ENCODE results near the gene UBE2E2.

UBE2E2 gene

GRCh38 chr3:23162934-23163333 lies 40.2 kb upstream of the UBE2E2 start:
- Histone ChIP-seq H3F3A (ENCODE audit: low read depth) (no peaks in the 10 kb centered on the region), H3K4me1 (ENCODE audit: insufficient read depth, low read length, poor library complexity, severe bottlenecking) (peaks cover 18% of the 10 kb centered on the region), H3K79me2 (ENCODE audit: insufficient read depth, low read length) (no peaks in the 10 kb centered on the region), H3K27me3 (ENCODE audit: insufficient read depth, low read length, poor library complexity, severe bottlenecking) (no peaks in the 10 kb centered on the region), H3K9me3 (ENCODE audit: insufficient read depth, low read depth, low read length) (no peaks in the 10 kb centered on the region), H3K4me3 (ENCODE audit: low read length, poor library complexity, severe bottlenecking) (no peak overlapping the region), H2AFZ (ENCODE audit: low read length) (no peak overlapping the region), H3K4me2 (ENCODE audit: low read depth, low read length, poor library complexity, severe bottlenecking) (no peak overlapping the region), H3K9me2 (replicated peaks; ENCODE audit: low read depth, low read length) (no peaks in the 10 kb centered on the region), H3K36me3 (ENCODE audit: insufficient read depth, low read length) (no peaks in the 10 kb centered on the region), H3K9ac (ENCODE audit: low read depth, low read length, poor library complexity, severe bottlenecking) (no peak overlapping the region), H4K20me1 (ENCODE audit: insufficient read depth, low read length, poor library complexity, severe bottlenecking) (no peaks in the 10 kb centered on the region)
- no peak for TF ChIP-seq CTCF (conservative IDR thresholded peaks at IDR 0.05; ENCODE audit: low read length)
- no peak for TF ChIP-seq EZH2phosphoT487 (IDR thresholded peaks at IDR 0.05; ENCODE audit: borderline replicate concordance)

- no peaks in the 10 kb centered on the region for H3K36me3 ChIP-seq (ENCODE audit: insufficient read depth, low read length)
- no peaks in the 10 kb centered on the region for H3K79me2 ChIP-seq (ENCODE audit: insufficient read depth, low read length)
- H3K4me2 ChIP-seq (ENCODE audit: low read depth, low read length, poor library complexity, severe bottlenecking), result no peak overlapping the region
- H4K20me1 ChIP-seq (ENCODE audit: insufficient read depth, low read length, poor library complexity, severe bottlenecking), result no peaks in the 10 kb centered on the region
- H3K9me3 ChIP-seq (ENCODE audit: insufficient read depth, low read depth, low read length), result no peaks in the 10 kb centered on the region
- H3K4me1 ChIP-seq (ENCODE audit: insufficient read depth, low read length, poor library complexity, severe bottlenecking), result peaks cover 18% of the 10 kb centered on the region
- H3K9ac ChIP-seq (ENCODE audit: low read depth, low read length, poor library complexity, severe bottlenecking), result no peak overlapping the region
- no peaks in the 10 kb centered on the region for H3K27me3 ChIP-seq (ENCODE audit: insufficient read depth, low read length, poor library complexity, severe bottlenecking)
- H2AFZ ChIP-seq (ENCODE audit: low read length), result no peak overlapping the region
- H3K4me3 ChIP-seq (ENCODE audit: low read length, poor library complexity, severe bottlenecking), result no peak overlapping the region
- no peak for TF ChIP-seq CTCF (conservative IDR thresholded peaks at IDR 0.05; ENCODE audit: low read length)
- TF ChIP-seq EZH2phosphoT487 (IDR thresholded peaks at IDR 0.05; ENCODE audit: borderline replicate concordance), result no peak
- no peaks in the 10 kb centered on the region for H3F3A ChIP-seq (ENCODE audit: low read depth)
- no peaks in the 10 kb centered on the region for H3K9me2 ChIP-seq (replicated peaks; ENCODE audit: low read depth, low read length)
These were observed 38.4 kb upstream of the UBE2E2 start for GRCh38 chr3:23164746-23165145.

- Histone ChIP-seq H3K79me2 (ENCODE audit: insufficient read depth, low read length) (no peaks in the 10 kb centered on the region), H3K27me3 (ENCODE audit: insufficient read depth, low read length, poor library complexity, severe bottlenecking) (no peaks in the 10 kb centered on the region), H3K9me3 (ENCODE audit: insufficient read depth, low read depth, low read length) (no peaks in the 10 kb centered on the region), H3K36me3 (ENCODE audit: insufficient read depth, low read length) (no peaks in the 10 kb centered on the region), H3K4me1 (ENCODE audit: insufficient read depth, low read length, poor library complexity, severe bottlenecking) (peaks cover 18% of the 10 kb centered on the region), H3K9me2 (replicated peaks; ENCODE audit: low read depth, low read length) (no peaks in the 10 kb centered on the region), H3K4me3 (ENCODE audit: low read length, poor library complexity, severe bottlenecking) (no peak overlapping the region), H3F3A (ENCODE audit: low read depth) (no peaks in the 10 kb centered on the region), H2AFZ (ENCODE audit: low read length) (no peak overlapping the region), H3K9ac (ENCODE audit: low read depth, low read length, poor library complexity, severe bottlenecking) (no peak overlapping the region), H4K20me1 (ENCODE audit: insufficient read depth, low read length, poor library complexity, severe bottlenecking) (no peaks in the 10 kb centered on the region), H3K4me2 (ENCODE audit: low read depth, low read length, poor library complexity, severe bottlenecking) (no peak overlapping the region)
- TF ChIP-seq CTCF (conservative IDR thresholded peaks at IDR 0.05; ENCODE audit: low read length), result no peak
- no peak for TF ChIP-seq EZH2phosphoT487 (IDR thresholded peaks at IDR 0.05; ENCODE audit: borderline replicate concordance)
These were observed 37.6 kb upstream of the UBE2E2 start for GRCh38 chr3:23165571-23165970.
